Measurements from ENCODE around the gene STEAP4. TPM values are rescaled to one million over a fixed set of nuclear protein-coding genes. Genes with fewer than 3 reads are reported as not detected.

The STEAP4 gene
- total RNA-seq, 1 experiment from 2014 or later, result not detected

GRCh38 chr7:88289564-88290025 lies 17.1 kb downstream of the STEAP4 start:
- no peaks in the 10 kb centered on the region for H3K23me2 ChIP-seq (ENCODE audit: insufficient read length, low read depth, low read length, poor library complexity, severe bottlenecking)
- H2BK20ac ChIP-seq (ENCODE audit: low read depth, low read length, poor library complexity, severe bottlenecking), result no peak overlapping the region
- H3K9me3 ChIP-seq (ENCODE audit: control insufficient read depth, low read depth, low read length), result peaks cover 7% of the 10 kb centered on the region
- no peak overlapping the region for H3K9ac ChIP-seq (ENCODE audit: extremely low read depth, insufficient read length, low read length)
- DNase-seq, result no peak
- no peak overlapping the region for H2BK12ac ChIP-seq (ENCODE audit: insufficient read length, low read depth, low read length)
- no peak overlapping the region for H3K23ac ChIP-seq (ENCODE audit: insufficient read length, low read depth, low read length)
- H2BK15ac ChIP-seq (ENCODE audit: low read depth, low read length), result no peak overlapping the region
- peaks cover 0 to 3% of the 10 kb centered on the region in 2 experiments; a peak in 1 of 4 replicates for H3K4me1 Mint-ChIP-seq
- H3K27ac Mint-ChIP-seq, result no peak overlapping the region
- no peak overlapping the region for H3K56ac ChIP-seq (ENCODE audit: insufficient read length, low read depth, low read length)
- H3K27me3 ChIP-seq (ENCODE audit: insufficient read depth, low read length), result no peaks in the 10 kb centered on the region
- peaks cover 0 to 3% of the 10 kb centered on the region in 2 experiments; a peak in 1 of 5 replicates for H3K9me3 Mint-ChIP-seq
- H3K4me2 ChIP-seq (ENCODE audit: insufficient read depth, insufficient read length, low read length), result no peak overlapping the region
- no peak overlapping the region for H4K5ac ChIP-seq (ENCODE audit: insufficient read length, low read depth, low read length)
- H4K20me1 ChIP-seq (ENCODE audit: control insufficient read depth, insufficient read depth, insufficient read length), result no peaks in the 10 kb centered on the region
- H4K91ac ChIP-seq (ENCODE audit: insufficient read length, low read depth, low read length), result no peak overlapping the region
- no peak overlapping the region for H3K27ac ChIP-seq (ENCODE audit: insufficient read length, low read depth, low read length)
- no peak overlapping the region for H2AK5ac ChIP-seq (ENCODE audit: insufficient read length, low read length)
- no peak overlapping the region for H4K8ac ChIP-seq (replicated peaks; ENCODE audit: insufficient read length, low read depth, low read length)
- H2BK5ac ChIP-seq (ENCODE audit: insufficient read length, low read length), result no peak overlapping the region
- H3K79me2 ChIP-seq (ENCODE audit: insufficient read depth, low read length), result no peaks in the 10 kb centered on the region
- no peaks in the 10 kb centered on the region for H3K4me1 ChIP-seq (ENCODE audit: insufficient read depth, low read length)
- no peaks in the 10 kb centered on the region for H3K79me1 ChIP-seq (ENCODE audit: insufficient read depth, low read depth, low read length, poor library complexity, severe bottlenecking)
- no peak overlapping the region for H3K14ac ChIP-seq (ENCODE audit: insufficient read depth, low read length)
- no peak overlapping the region for H3K4me3 Mint-ChIP-seq
- no peaks in the 10 kb centered on the region for H3K27me3 Mint-ChIP-seq (ENCODE audit: low read depth)
- H3K36me3 Mint-ChIP-seq (ENCODE audit: insufficient read depth in 1 of 3, low read depth in 3 of 3), result peaks cover 0 to 2% (median 0%) of the 10 kb centered on the region in 3 experiments; a peak in 2 of 7 replicates
- no peak overlapping the region for H3K18ac ChIP-seq (ENCODE audit: insufficient read length, low read depth, low read length)
- no peak overlapping the region for H3K4ac ChIP-seq (ENCODE audit: low read depth, low read length)
- no peak overlapping the region for H2AFZ ChIP-seq (ENCODE audit: low read length)
- WGBS (ENCODE audit: extremely low coverage, insufficient read length, low lambda C conversion rate), result no CpG with 5 or more reads among the region's 2 CpGs
- no peak overlapping the region for H2BK120ac ChIP-seq (ENCODE audit: low read depth, low read length, poor library complexity, severe bottlenecking)
- TF ChIP-seq CTCF (conservative IDR thresholded peaks at IDR 0.05), result no peak
- H3T11ph ChIP-seq (ENCODE audit: low read length), result no peak overlapping the region
